HG03558 (cell line): Measurements from ENCODE around the gene CREB5.
"Not testable (repeated sequence)": the region's sequence is repeated elsewhere in the genome, so short reads cannot be mapped to it uniquely, and the experiment has no call there.

Source experiments
- ATAC-seq: cut with Tn5 transposase; IDR thresholded peaks from one replicate; pipeline ENCODE4 v1.9.1; 2021; ENCODE audit warnings: moderate number of reproducible peaks; ENCODE audit not compliant: unreplicated experiment; ENCODE audit errors: extremely low read depth

The CREB5 gene

DNA sequence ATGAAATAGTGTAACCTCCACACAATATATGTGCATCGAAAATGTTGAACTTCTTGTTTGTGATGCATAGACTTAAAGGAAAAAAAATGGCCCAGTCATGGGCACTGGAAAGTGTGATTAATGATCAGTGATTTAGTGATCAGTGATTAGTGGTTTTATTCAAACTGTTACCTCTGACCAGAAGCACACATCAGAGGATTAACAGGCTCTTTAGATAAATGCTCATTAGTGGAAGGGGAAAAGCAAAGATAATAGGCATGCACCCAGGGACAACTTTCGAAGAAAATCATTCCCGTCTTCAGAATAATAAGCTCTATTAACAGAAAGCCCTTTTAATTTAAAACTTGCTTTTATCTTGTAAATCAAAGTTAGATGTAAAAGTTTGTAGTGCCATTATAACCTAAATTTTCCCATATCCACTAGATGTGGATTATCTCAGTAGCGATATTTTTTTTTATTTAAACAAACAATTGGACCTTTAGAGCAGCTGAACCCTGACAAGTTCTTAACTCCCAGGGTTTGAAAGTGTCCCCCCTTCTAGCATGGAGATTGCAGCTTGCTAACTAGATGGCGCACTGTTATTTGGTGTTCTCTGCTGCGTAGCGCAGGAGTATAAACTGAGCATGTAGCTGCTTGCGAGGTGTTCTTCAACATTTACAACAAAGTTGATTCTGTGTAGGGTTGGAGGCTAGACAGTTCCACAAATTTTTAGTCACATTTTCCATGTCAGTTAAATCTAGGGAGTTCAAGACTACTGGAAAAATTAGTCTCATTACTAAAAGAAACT lies at the start of gene CREB5:
Gene CREB5, plus strand, starts transcription at position 643 of the 787 bp plus-strand sequence. CDS start 397 bp downstream, outside the sequence.
- no peak for ATAC-seq

GRCh38 chr7:28362812-28363211 lies 49.5 kb upstream of the CREB5 start:
- ATAC-seq: no peak

- ATAC-seq: no peak
Measured at GRCh38 chr7:28364082-28364481, 48.2 kb upstream of the CREB5 start.

GRCh38 chr7:28369523-28369922 lies 42.8 kb upstream of the CREB5 start:
- no peak for ATAC-seq

- ATAC-seq: no peak
Measured at GRCh38 chr7:28371846-28372245, 40.5 kb upstream of the CREB5 start.

- ATAC-seq: no peak
Measured at GRCh38 chr7:28373990-28374389, 38.3 kb upstream of the CREB5 start.

DNA sequence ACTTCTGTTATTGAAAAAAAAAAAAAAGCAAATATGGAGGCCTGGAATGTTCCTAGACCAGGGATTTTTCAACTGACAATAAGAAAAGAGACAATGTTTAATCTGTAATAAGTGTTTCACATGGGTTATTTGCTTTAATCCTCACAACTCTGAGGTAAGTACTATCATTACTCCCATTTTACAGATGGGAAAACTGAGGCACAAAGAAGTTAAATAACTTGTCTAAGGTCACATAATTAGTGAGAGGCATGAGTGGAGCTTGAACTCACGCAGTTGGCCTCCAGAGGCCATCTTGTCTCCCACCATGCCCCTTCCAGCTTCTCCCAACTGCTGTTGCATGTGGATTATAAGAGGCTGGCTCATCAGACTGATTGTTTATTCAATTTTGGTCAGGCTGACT lies 36.6 kb upstream of the CREB5 start:
- ATAC-seq: no peak

GRCh38 chr7:28376634-28377033 lies 35.7 kb upstream of the CREB5 start:
- no peak for ATAC-seq

DNA sequence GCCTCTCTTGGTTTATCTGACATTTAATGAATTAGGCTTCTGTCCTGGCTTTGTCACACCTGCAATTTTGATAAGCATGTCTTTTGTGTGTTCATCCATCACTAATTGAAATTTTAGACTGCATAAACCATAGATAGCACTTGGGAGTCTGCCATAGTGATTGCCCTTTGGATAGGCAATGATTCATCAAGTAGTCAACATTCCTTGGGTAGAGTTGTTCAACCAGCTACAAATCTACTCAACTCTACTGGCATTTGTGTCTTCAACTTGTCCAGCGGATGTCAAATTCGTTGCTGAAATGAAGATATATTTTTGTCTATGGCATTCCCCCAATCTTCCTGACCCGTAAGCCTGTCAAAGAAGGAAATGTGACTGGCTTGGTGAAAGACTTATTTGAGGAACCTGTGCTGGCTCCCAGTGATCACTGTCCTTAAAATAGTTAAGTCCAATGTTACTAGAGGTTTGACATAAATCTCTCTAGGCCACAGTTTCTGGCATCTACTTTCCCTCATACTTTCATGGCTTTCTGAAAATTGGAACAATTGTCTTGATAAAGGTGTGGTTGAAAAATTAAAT lies 33.7 kb upstream of the CREB5 start:
- ATAC-seq: no peak

DNA sequence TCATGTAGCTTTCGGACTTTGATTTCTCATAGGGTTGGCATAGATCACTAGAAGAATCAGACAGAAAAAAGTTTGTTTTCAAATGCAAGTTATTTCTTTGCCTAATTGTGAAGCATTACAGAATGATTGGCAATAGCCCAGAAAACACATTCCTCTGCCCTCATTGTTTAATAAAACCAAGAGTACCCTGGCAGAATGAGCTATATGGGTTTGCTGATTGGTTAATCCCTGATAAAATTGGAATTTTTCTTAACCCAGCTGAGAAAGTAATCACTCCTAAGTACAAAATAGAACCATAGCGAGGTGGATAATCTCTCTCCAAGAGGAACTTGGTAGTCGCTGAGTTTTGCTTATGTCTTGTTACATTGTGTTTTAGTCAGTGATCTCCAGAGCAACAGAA lies 30.9 kb upstream of the CREB5 start:
- no peak for ATAC-seq

GRCh38 chr7:28382144-28382543 lies 30.2 kb upstream of the CREB5 start:
- ATAC-seq: no peak

GRCh38 chr7:28383975-28384374 lies 28.3 kb upstream of the CREB5 start:
- no peak for ATAC-seq

- no peak for ATAC-seq
Measured at GRCh38 chr7:28389504-28390395, 22.6 kb upstream of the CREB5 start.

DNA sequence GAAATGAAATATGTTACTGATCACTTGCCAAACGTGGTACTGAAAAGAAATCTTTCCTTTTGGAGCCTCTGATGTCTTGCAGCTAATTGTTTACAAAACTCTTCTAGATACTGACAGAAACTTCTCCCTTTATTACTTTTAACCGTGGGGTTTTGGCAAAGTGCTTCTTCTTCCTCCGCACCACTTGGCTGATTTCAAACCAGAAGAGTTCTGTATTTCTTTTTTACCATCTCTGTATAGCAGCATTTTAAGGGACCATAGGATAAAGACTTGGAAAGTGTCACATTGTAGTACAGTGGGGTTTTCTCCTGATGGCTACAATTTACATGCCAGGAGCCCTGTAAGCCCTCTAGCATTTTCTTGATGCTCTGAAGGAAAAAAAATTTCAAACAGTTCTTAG lies 21.9 kb upstream of the CREB5 start:
- no peak for ATAC-seq

DNA sequence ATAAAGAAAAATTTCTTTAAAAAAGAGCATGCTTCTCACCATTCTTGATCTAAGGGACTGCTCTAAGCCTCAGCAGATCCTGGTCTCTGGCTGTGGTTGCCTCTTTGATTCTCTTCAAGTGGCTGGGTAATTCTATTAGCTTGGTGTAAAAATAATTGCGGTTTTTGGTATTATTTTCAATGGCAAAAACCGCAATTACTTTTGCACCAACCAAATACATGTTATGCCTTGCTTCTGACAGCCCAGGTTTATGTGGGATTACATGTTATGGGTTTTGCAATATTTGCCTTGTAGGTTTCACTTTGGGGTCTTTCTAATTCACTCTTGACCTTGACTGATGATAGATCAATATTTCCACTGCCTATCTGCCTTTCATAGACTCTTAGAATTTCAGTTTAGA lies 20.0 kb upstream of the CREB5 start:
- ATAC-seq: no peak

GRCh38 chr7:28395404-28395803 lies 16.9 kb upstream of the CREB5 start:
- ATAC-seq: no peak

- ATAC-seq: no peak
Measured at GRCh38 chr7:28395831-28396230, 16.5 kb upstream of the CREB5 start.

DNA sequence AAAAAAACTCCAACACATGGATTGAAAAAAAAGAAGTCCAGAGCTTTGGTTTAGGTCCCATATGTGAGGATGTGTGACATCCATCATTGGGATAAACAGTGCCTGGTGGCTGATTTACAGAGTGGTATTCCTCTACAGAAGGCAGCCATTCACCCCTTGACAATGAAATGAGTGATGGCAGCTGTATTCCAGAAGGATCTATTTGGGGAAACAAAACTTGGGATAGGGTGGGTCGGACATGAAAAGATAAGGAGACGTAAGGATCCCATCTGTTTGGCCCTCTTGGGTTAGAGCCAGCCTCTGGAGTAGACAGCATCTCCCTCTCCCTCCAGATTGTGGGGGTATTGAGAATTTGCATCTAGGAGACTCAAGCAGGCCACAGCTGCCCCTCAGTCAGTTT lies 15.2 kb upstream of the CREB5 start:
- ATAC-seq: no peak

- ATAC-seq: no peak
Measured at GRCh38 chr7:28400838-28401360, 11.4 kb upstream of the CREB5 start.

DNA sequence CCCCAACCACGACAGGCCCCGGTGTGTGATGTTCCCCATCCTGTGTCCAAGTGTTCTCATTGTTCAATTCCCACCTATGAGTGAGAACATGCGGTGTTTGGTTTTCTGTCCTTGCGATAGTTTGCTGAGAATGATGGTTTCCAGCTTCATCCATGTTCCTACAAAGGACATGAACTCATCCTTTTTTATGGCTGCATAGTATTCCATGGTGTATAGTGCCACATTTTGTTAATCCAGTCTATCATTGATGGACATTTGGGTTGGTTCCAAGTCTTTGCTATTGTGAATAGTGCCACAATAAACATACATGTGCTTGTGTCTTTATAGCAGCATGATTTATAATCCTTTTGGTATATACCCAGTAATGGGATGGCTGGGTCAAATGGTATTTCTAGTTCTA lies 10.8 kb upstream of the CREB5 start:
- ATAC-seq: not testable (repeated sequence)

- ATAC-seq: no peak
Measured at GRCh38 chr7:28405662-28406061, 6.7 kb upstream of the CREB5 start.
